Body of pancreas (tissue), 4 donors: ENCODE results near the gene TIPARP.

Experiments used
- POLR2A ChIP-seq, 3 donors: fragments of 450-650 bp; IDR thresholded peaks; one replicate each; pipeline ENCODE4 v1.6.1; 2016; ENCODE audit warnings: antibody characterized with exemption in 3 of 3, mild to moderate bottlenecking in 2 of 3
- TF ChIP-seq, protein P1 (sequence below), 7 experiments: fragments of 450-650 bp in 4 of 7; fragments of 200-600 bp in 3 of 7; sonication (generic) in 3 of 7; IDR thresholded peaks; one replicate each; pipeline ENCODE4 v1.5.1; 2016 to 2019; ENCODE audit warnings: antibody characterized with exemption in 7 of 7

DNA sequence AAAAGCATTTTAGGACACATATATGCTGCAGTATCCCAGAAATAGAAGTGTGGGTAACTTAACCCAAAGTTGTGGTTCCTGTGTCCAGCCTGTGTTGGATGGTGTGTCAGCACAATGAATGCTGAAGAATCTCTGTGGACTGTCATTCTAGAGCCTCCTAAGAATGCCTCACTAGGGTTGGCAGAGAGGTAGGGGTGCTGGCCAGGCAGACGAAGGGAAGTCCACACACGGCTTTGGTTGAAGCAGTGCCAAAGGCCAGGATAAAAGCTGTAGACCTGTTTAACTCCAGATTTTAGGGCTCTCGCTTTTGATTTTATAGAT is 43.7 kb upstream of the TIPARP start:
- TF ChIP-seq, protein P1, sequence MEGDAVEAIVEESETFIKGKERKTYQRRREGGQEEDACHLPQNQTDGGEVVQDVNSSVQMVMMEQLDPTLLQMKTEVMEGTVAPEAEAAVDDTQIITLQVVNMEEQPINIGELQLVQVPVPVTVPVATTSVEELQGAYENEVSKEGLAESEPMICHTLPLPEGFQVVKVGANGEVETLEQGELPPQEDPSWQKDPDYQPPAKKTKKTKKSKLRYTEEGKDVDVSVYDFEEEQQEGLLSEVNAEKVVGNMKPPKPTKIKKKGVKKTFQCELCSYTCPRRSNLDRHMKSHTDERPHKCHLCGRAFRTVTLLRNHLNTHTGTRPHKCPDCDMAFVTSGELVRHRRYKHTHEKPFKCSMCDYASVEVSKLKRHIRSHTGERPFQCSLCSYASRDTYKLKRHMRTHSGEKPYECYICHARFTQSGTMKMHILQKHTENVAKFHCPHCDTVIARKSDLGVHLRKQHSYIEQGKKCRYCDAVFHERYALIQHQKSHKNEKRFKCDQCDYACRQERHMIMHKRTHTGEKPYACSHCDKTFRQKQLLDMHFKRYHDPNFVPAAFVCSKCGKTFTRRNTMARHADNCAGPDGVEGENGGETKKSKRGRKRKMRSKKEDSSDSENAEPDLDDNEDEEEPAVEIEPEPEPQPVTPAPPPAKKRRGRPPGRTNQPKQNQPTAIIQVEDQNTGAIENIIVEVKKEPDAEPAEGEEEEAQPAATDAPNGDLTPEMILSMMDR (IDR thresholded peaks at IDR 0.05), result no peak
- TF ChIP-seq POLR2A (IDR thresholded peaks at IDR 0.05), result no peak
